HAP-1 (cell line): ENCODE measurements around the gene ZNF714.
"Not testable (repeated sequence)": the region's sequence is repeated elsewhere in the genome, so short reads cannot be mapped to it uniquely, and the experiment has no call there.

ENCODE experiments used
- DNase-seq, 2 experiments: peaks; one replicate each; pipeline ENCODE4 v3.0.0-alpha.2; 2016 to 2020; ENCODE audit warnings: low spot score in 2 of 2
- H3K27me3 ChIP-seq: fragments of 250-450 bp; sonication (Bioruptor Pico); 2 replicates; pipeline ENCODE4 v1.5.1; 2020; ENCODE audit warnings: low read depth, mild to moderate bottlenecking, moderate library complexity
- H3K36me3 ChIP-seq: fragments of 250-450 bp; sonication (Bioruptor Pico); replicated peaks from 2 replicates; pipeline ENCODE4 v1.5.1; 2020; ENCODE audit warnings: mild to moderate bottlenecking
- H3K4me1 ChIP-seq: fragments of 250-450 bp; sonication (Bioruptor Pico); 2 replicates; pipeline ENCODE4 v1.5.1; 2020; ENCODE audit warnings: mild to moderate bottlenecking
- H3K4me3 ChIP-seq: fragments of 250-450 bp; sonication (Bioruptor Pico); 2 replicates; pipeline ENCODE4 v1.5.1; 2020; ENCODE audit warnings: mild to moderate bottlenecking, moderate library complexity
- H3K9me3 ChIP-seq: fragments of 250-450 bp; sonication (Bioruptor Pico); 2 replicates; pipeline ENCODE4 v1.5.1; 2020; ENCODE audit warnings: mild to moderate bottlenecking, moderate library complexity
- in situ Hi-C: fragments of 300-500 bp; cut with MboI; formaldehyde crosslinking; loops from 3 replicates; pipeline ENCODE4 v1.14.3; 2020; ENCODE audit warnings: low sequenced_read_pairs, inconsistent platforms, mixed read lengths

The ZNF714 gene

GRCh38 chr19:21110183-21110582 lies 28.2 kb downstream of the ZNF714 start:
- H3K4me3 ChIP-seq, result no peak overlapping the region
- no peaks in the 10 kb centered on the region; the same call in 1 of the 2 replicates for H3K9me3 ChIP-seq
- no peaks in the 10 kb centered on the region for H3K4me1 ChIP-seq
- no peaks in the 10 kb centered on the region for H3K36me3 ChIP-seq
- no peak for DNase-seq
- no peaks in the 10 kb centered on the region for H3K27me3 ChIP-seq
- in situ Hi-C loops, result loop anchor here (25.0 kb wide), 1 partner anchor 452 kb away; no protein-coding TSS in a partner anchor

- H3K4me1 ChIP-seq, result no peaks in the 10 kb centered on the region
- no peaks in the 10 kb centered on the region; the same call in 1 of the 2 replicates for H3K9me3 ChIP-seq
- no peak overlapping the region for H3K4me3 ChIP-seq
- no peak for DNase-seq
- H3K36me3 ChIP-seq, result no peaks in the 10 kb centered on the region
- no peaks in the 10 kb centered on the region for H3K27me3 ChIP-seq
- in situ Hi-C loops, result loop anchor here (25.0 kb wide), 1 partner anchor 447 kb away; no protein-coding TSS in a partner anchor
Measured at GRCh38 chr19:21115430-21115829, 33.4 kb downstream of the ZNF714 start.

GRCh38 chr19:21117041-21117907 lies 35.3 kb downstream of the ZNF714 start:
- Histone ChIP-seq H3K9me3 (no peaks in the 10 kb centered on the region), H3K27me3 (no peaks in the 10 kb centered on the region), H3K36me3 (no peaks in the 10 kb centered on the region), H3K4me3 (no peak overlapping the region), H3K4me1 (no peaks in the 10 kb centered on the region)
- in situ Hi-C loops, result loop anchor here (25.0 kb wide), 1 partner anchor 445 kb away; no protein-coding TSS in a partner anchor
- no peak for DNase-seq

GRCh38 chr19:21126078-21126477 lies 44.1 kb downstream of the ZNF714 start:
- Histone ChIP-seq H3K9me3 (no peaks in the 10 kb centered on the region), H3K27me3 (no peaks in the 10 kb centered on the region), H3K4me3 (no peak overlapping the region), H3K4me1 (no peaks in the 10 kb centered on the region), H3K36me3 (no peaks in the 10 kb centered on the region)
- in situ Hi-C loops, result no loop called here
- DNase-seq, result no peak

GRCh38 chr19:21127001-21127400 lies 45.0 kb downstream of the ZNF714 start:
- no peak overlapping the region for H3K4me3 ChIP-seq
- H3K36me3 ChIP-seq, result no peaks in the 10 kb centered on the region
- H3K9me3 ChIP-seq, result no peaks in the 10 kb centered on the region
- no peak for DNase-seq
- in situ Hi-C loops, result no loop called here
- no peaks in the 10 kb centered on the region for H3K4me1 ChIP-seq
- no peaks in the 10 kb centered on the region for H3K27me3 ChIP-seq

- in situ Hi-C loops, result no loop called here
- Histone ChIP-seq H3K36me3 (no peaks in the 10 kb centered on the region), H3K4me1 (no peaks in the 10 kb centered on the region), H3K4me3 (no peak overlapping the region), H3K9me3 (no peaks in the 10 kb centered on the region), H3K27me3 (no peaks in the 10 kb centered on the region)
- no peak for DNase-seq
Measured at GRCh38 chr19:21127898-21128297, 45.9 kb downstream of the ZNF714 start.

GRCh38 chr19:21128901-21129698 lies 47.1 kb downstream of the ZNF714 start:
- no peak overlapping the region for H3K4me3 ChIP-seq
- no peaks in the 10 kb centered on the region for H3K36me3 ChIP-seq
- H3K4me1 ChIP-seq, result no peaks in the 10 kb centered on the region
- no peaks in the 10 kb centered on the region for H3K27me3 ChIP-seq
- in situ Hi-C loops, result no loop called here
- DNase-seq, result no peak
- no peaks in the 10 kb centered on the region for H3K9me3 ChIP-seq

GRCh38 chr19:21130097-21130775 lies 48.2 kb downstream of the ZNF714 start:
- DNase-seq, result no peak
- Histone ChIP-seq H3K4me1 (no peaks in the 10 kb centered on the region), H3K9me3 (no peaks in the 10 kb centered on the region), H3K36me3 (no peaks in the 10 kb centered on the region), H3K4me3 (no peak overlapping the region), H3K27me3 (no peaks in the 10 kb centered on the region)
- in situ Hi-C loops, result no loop called here

- H3K4me3 ChIP-seq, result no peak overlapping the region
- no peaks in the 10 kb centered on the region for H3K4me1 ChIP-seq
Measured at GRCh38 chr19:21133633-21134032, 51.6 kb downstream of the ZNF714 start.

GRCh38 chr19:21134934-21135366 lies 52.9 kb downstream of the ZNF714 start:
- Histone ChIP-seq H3K4me3 (no peak overlapping the region), H3K9me3 (no peaks in the 10 kb centered on the region), H3K27me3 (no peaks in the 10 kb centered on the region), H3K4me1 (no peaks in the 10 kb centered on the region), H3K36me3 (no peaks in the 10 kb centered on the region)
- no peak for DNase-seq
- in situ Hi-C loops, result no loop called here

More at GRCh38 chr19:21133633-21134032, 51.6 kb downstream of the ZNF714 start:
- Histone ChIP-seq H3K9me3 (no peaks in the 10 kb centered on the region), H3K36me3 (no peaks in the 10 kb centered on the region), H3K27me3 (no peaks in the 10 kb centered on the region)
- DNase-seq, result no peak
- in situ Hi-C loops, result no loop called here

GRCh38 chr19:21135433-21135832 lies 53.4 kb downstream of the ZNF714 start:
- no peaks in the 10 kb centered on the region for H3K9me3 ChIP-seq
- H3K4me3 ChIP-seq, result no peak overlapping the region
- no peaks in the 10 kb centered on the region for H3K4me1 ChIP-seq
- no peaks in the 10 kb centered on the region for H3K36me3 ChIP-seq
- no peak for DNase-seq
- in situ Hi-C loops, result no loop called here
- H3K27me3 ChIP-seq, result no peaks in the 10 kb centered on the region

GRCh38 chr19:21138130-21138529 lies 56.1 kb downstream of the ZNF714 start:
- Histone ChIP-seq H3K4me1 (peaks cover 5% of the 10 kb centered on the region; the same call in 1 of the 2 replicates), H3K4me3 (no peak overlapping the region), H3K36me3 (no peaks in the 10 kb centered on the region; the same call in 1 of the 2 replicates), H3K9me3 (no peaks in the 10 kb centered on the region), H3K27me3 (no peaks in the 10 kb centered on the region)
- in situ Hi-C loops, result no loop called here
- DNase-seq, result no peak

GRCh38 chr19:21141006-21141405 lies 59.0 kb downstream of the ZNF714 start:
- H3K9me3 ChIP-seq, H3K4me1 ChIP-seq, H3K27me3 ChIP-seq, in situ Hi-C loops, H3K4me3 ChIP-seq, DNase-seq: not testable (repeated sequence)
- peaks cover 17% of the 10 kb centered on the region for H3K36me3 ChIP-seq
